K562 (cell line): Measurements from ENCODE around the gene CHRNA10. TPM values are rescaled to one million over a fixed set of nuclear protein-coding genes. Genes with fewer than 3 reads are reported as not detected.

Experiments used
- ATAC-seq: fragments of 200-7000 bp; cut with Tn5 transposase; 3 replicates; pipeline ENCODE4 v1.9.1; 2020; ENCODE audit warnings: moderate library complexity
- BruUV-seq: library from RNA; stranded (reverse); fragments of 400-500 nt; replicated peaks from 2 replicates; lab custom pipeline; 2021; lab: Mats Ljungman, UMichigan
- CTCF ChIA-PET: fragments of 300-600 bp; formaldehyde crosslinking; extraction: SDS; loops from one replicate; lab custom pipeline; 2021; ENCODE audit warnings: low intra/inter-chr PET ratio; lab: Yijun Ruan, JAX
- POLR2A ChIA-PET: fragments of 300-600, 350-650 bp; sonication (Branson Sonifier 250); formaldehyde crosslinking; extraction: SDS; loops from one replicate; lab custom pipeline; 2021; ENCODE audit warnings: antibody characterized with exemption, inconsistent platforms; lab: Yijun Ruan, JAX
- DNase-seq, 4 experiments: peaks; one replicate each; pipeline versions ENCODE4 v3.0.0 to v3.0.0-alpha.2; 2011 to 2018; ENCODE audit warnings: low spot score in 3 of 4, mixed read lengths in 3 of 4; ENCODE audit errors: extremely low read depth in 1 of 4
- FAIRE-seq: peaks from 2 replicates; lab custom pipeline; 2011; peaks lifted over from hg19 to GRCh38; lab: Jason Lieb, UNC
- H2AFZ ChIP-seq: 2 replicates; pipeline ENCODE4 v1.6.0; 2011; ENCODE audit warnings: low read depth, low read length, control low read depth, inconsistent platforms
- H3K27ac ChIP-seq: fragments of 200-600 bp; 3 replicates; pipeline ENCODE4 v1.8.0; 2011; ENCODE audit warnings: low read depth, mild to moderate bottlenecking, control low read depth, inconsistent platforms, low read length, moderate library complexity, mixed read lengths; ENCODE audit errors: extremely low read depth
- H3K27me3 ChIP-seq, 2 experiments: fragments of 300-600 bp in 1 of 2; 2 replicates in 1 of 2; 3 replicates in 1 of 2; pipeline versions ENCODE4 v1.6.0 to v1.8.0; 2011; ENCODE audit warnings: inconsistent platforms in 2 of 2, low read length in 2 of 2, mild to moderate bottlenecking in 1 of 2, mixed read lengths in 1 of 2, moderate library complexity in 1 of 2; ENCODE audit not compliant: control insufficient read depth in 2 of 2, insufficient read depth in 2 of 2
- H3K36me3 ChIP-seq: fragments of 300-600 bp; 3 replicates; pipeline ENCODE4 v1.8.0; 2011; ENCODE audit warnings: mild to moderate bottlenecking, low read length, inconsistent platforms; ENCODE audit not compliant: control insufficient read depth, insufficient read depth
- H3K4me1 ChIP-seq, 2 experiments: fragments of 200-600 bp in 1 of 2; replicated peaks in 1 of 2; 2 replicates in 1 of 2; 3 replicates in 1 of 2; pipeline versions ENCODE4 v1.5.1 to v1.8.0; 2011; ENCODE audit warnings: inconsistent platforms in 2 of 2, low read length in 2 of 2, mild to moderate bottlenecking in 1 of 2, mixed read lengths in 1 of 2, moderate library complexity in 1 of 2; ENCODE audit not compliant: control insufficient read depth in 2 of 2, insufficient read depth in 2 of 2
- H3K4me2 ChIP-seq: 2 replicates; pipeline ENCODE4 v1.6.1; 2011; ENCODE audit warnings: low read length, control low read depth, inconsistent platforms, mixed read lengths; ENCODE audit not compliant: insufficient read depth
- H3K4me3 ChIP-seq: fragments of 200-600 bp; sonication (generic), shearing (Covaris generic); 2 replicates; pipeline ENCODE4 v1.5.1; 2016; ENCODE audit warnings: control low read depth, inconsistent platforms
- H3K79me2 ChIP-seq: fragments of 200-600 bp; 3 replicates; pipeline ENCODE4 v1.8.0; 2011; ENCODE audit warnings: low read length, inconsistent platforms; ENCODE audit not compliant: control insufficient read depth, insufficient read depth
- H3K9ac ChIP-seq, 2 experiments: 2 replicates each; pipeline versions ENCODE4 v1.6.0 to v1.6.1; 2011; ENCODE audit warnings: low read depth in 2 of 2, low read length in 2 of 2, control low read depth in 1 of 2, inconsistent platforms in 1 of 2, mild to moderate bottlenecking in 1 of 2, mixed read lengths in 1 of 2; ENCODE audit not compliant: insufficient read depth in 1 of 2
- H3K9me1 ChIP-seq: one replicate; pipeline ENCODE4 v1.6.0; 2011; ENCODE audit warnings: inconsistent platforms, mild to moderate bottlenecking, low read length, moderate library complexity; ENCODE audit not compliant: control insufficient read depth, insufficient read depth
- H3K9me3 ChIP-seq: replicated peaks from 2 replicates; pipeline ENCODE4 v1.5.1; 2011; ENCODE audit warnings: low read depth, low read length, inconsistent platforms; ENCODE audit not compliant: control insufficient read depth, insufficient read depth
- H4K20me1 ChIP-seq: replicated peaks from 2 replicates; pipeline ENCODE4 v1.6.1; 2011; ENCODE audit warnings: low read length, inconsistent platforms, mixed read lengths; ENCODE audit not compliant: control insufficient read depth, insufficient read depth
- PCBP2 ChIP-seq: fragments of 200-400 bp; formaldehyde crosslinking; IDR thresholded peaks from 2 replicates; pipeline ENCODE4 v1.6.1; 2018; ENCODE audit warnings: low read length, low read depth, mild to moderate bottlenecking, moderate library complexity; ENCODE audit not compliant: poor library complexity, severe bottlenecking
- TARDBP ChIP-seq: fragments of 450-650 bp; IDR thresholded peaks from 2 replicates; pipeline ENCODE4 v1.6.1; 2016
- TRIM28 ChIP-seq: fragments of 450-650 bp; IDR thresholded peaks from 2 replicates; pipeline ENCODE4 v1.6.1; 2017
- WGBS: fragments of 100-300 bp; shearing (Covaris generic); methylation state at CpG from one replicate; pipeline ENCODE4 v1.1.6; 2016; ENCODE audit warnings: low coverage, mixed read lengths; ENCODE audit not compliant: insufficient coverage; ENCODE audit errors: missing lambda C conversion rate; 5-methylcytosine and 5-hydroxymethylcytosine counted together
- in situ Hi-C: fragments of 300-500 bp; cut with MboI; formaldehyde crosslinking; loops from 4 replicates; pipeline ENCODE4 v1.15.0; 2018; ENCODE audit warnings: inconsistent platforms, mixed read lengths
- intact Hi-C: fragments of 100-400 bp; cut with micrococcal nuclease; formaldehyde crosslinking; loops from 2 replicates; pipeline ENCODE4 v1.14.2; 2022
- polyA plus RNA-seq, 8 experiments: library from polyadenylated mRNA; depleted of rRNA in 4 of 8; stranded (reverse) in 5 of 8; unstranded in 3 of 8; fragments of >200 nt; fragmentation: Nextera tagmentation in 2 of 8; fragmentation: Illumina TruSeq in 1 of 8; extraction: Ambion mirVana in 2 of 8; extraction: Trizol in 1 of 8; gene quantifications; 2 replicates each; pipeline versions ENCODE4 v1.2.1 to v1.2.3, GENCODE V29; 2011 to 2014; ENCODE audit warnings: inconsistent platforms in 1 of 8, missing spikeins in 1 of 8
- total RNA-seq, 7 experiments: library from RNA; depleted of rRNA in 6 of 7; stranded (reverse); fragments of >200 nt in 6 of 7; fragmentation: Illumina TruSeq in 2 of 7; extraction: Trizol in 2 of 7; gene quantifications; 2 replicates each; pipeline versions ENCODE4 v1.2.1 to v1.2.3, GENCODE V29; 2011 to 2021; ENCODE audit warnings: low replicate concordance in 1 of 7
- TF ChIP-seq, protein P1 (sequence below): fragments of 450-650 bp; IDR thresholded peaks from 2 replicates; pipeline ENCODE4 v1.6.1; 2016; ENCODE audit warnings: borderline replicate concordance

CHRNA10 gene
- total and polyA plus RNA-seq, 9 of the 15 experiments (the other 6 are each of a cell fraction or from before 2014, with no cell fraction given), result 0.35 to 1.9 (median 0.81) TPM

DNA sequence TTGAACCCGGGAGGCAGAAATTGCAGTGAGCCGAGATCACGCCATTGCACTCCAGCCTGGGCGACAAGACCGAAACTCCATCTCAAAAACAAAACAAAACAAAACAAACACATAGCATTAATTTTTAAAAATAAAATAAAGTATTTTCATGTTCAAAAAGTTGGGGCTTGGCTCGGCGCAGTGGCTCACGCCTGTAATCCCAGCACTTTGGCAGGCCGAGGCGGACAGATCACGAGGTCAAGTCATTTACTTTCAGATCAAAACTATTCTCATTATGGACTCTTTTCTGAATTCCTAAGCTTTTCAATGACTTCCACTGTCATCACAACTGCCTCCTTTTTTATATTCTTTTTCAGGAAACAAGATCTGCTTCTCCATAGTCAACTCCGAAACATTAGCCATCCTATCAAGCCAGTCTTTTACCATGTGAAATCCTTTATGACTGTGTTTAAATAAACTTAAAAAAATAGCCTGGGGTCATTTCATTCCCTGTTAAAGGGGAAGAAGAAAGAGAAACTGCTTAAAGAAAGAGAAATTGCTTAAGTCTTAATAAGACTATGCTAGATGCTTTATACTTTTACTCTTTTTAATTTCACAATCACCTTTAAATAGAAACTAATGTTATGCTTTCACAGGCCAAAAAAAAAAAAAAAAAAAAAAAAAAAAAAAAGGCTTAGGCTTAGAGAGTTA lies 13.1 kb upstream of the CHRNA10 start:
- in situ Hi-C loops (no loop called here), intact Hi-C loops (no loop called here)
- TF ChIP-seq, protein P1, sequence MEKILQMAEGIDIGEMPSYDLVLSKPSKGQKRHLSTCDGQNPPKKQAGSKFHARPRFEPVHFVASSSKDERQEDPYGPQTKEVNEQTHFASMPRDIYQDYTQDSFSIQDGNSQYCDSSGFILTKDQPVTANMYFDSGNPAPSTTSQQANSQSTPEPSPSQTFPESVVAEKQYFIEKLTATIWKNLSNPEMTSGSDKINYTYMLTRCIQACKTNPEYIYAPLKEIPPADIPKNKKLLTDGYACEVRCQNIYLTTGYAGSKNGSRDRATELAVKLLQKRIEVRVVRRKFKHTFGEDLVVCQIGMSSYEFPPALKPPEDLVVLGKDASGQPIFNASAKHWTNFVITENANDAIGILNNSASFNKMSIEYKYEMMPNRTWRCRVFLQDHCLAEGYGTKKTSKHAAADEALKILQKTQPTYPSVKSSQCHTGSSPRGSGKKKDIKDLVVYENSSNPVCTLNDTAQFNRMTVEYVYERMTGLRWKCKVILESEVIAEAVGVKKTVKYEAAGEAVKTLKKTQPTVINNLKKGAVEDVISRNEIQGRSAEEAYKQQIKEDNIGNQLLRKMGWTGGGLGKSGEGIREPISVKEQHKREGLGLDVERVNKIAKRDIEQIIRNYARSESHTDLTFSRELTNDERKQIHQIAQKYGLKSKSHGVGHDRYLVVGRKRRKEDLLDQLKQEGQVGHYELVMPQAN, result no peak
- no peak for TF ChIP-seq TRIM28
- TF ChIP-seq PCBP2, result no peak
- no peak for TF ChIP-seq TARDBP
- Histone ChIP-seq H3K27me3 (no peaks in the 10 kb centered on the region), H3K79me2 (no peaks in the 10 kb centered on the region), H2AFZ (no peak overlapping the region), H3K9ac (no peak overlapping the region), H3K36me3 (peaks cover 85% of the 10 kb centered on the region), H4K20me1 (no peaks in the 10 kb centered on the region; the same call in 1 of the 2 replicates), H3K4me1 (peaks cover 0 to 5% of the 10 kb centered on the region in 2 experiments; a peak in 3 of 5 replicates), H3K4me2 (no peak overlapping the region), H3K9me3 (no peaks in the 10 kb centered on the region), H3K9me1 (no peaks in the 10 kb centered on the region), H3K4me3 (no peak overlapping the region), H3K27ac (0 out of 3 replicates have a peak overlapping the region, but pooled peaks have one; percentile 14)
- CTCF ChIA-PET, result no interaction called here
- WGBS, result 98% methylated on average over 9 of the region's 12 CpGs
- no TSS peak for BruUV-seq
- no peak for ATAC-seq
- FAIRE-seq, result no peak
- POLR2A ChIA-PET, result interaction anchor here (0.5 to 1.2 kb wide), 3 partner anchors 11 to 67 kb away, joined by 3 to 4 read pairs (median 3); no protein-coding TSS in a partner anchor
- DNase-seq, result no peak
